GM23248 (cell line): ENCODE data around the gene AMBN.

Source experiments
- EZH2 ChIP-seq: fragments of 200-600 bp; sonication (generic); IDR thresholded peaks from 2 replicates; pipeline ENCODE4 v1.6.1; 2018; ENCODE audit warnings: antibody characterized with exemption, mild to moderate bottlenecking; ENCODE audit not compliant: insufficient read depth, poor library complexity, severe bottlenecking
- EZH2phosphoT487 ChIP-seq: fragments of 200-600 bp; sonication (generic); IDR thresholded peaks from 2 replicates; pipeline ENCODE4 v1.6.1; 2018; ENCODE audit warnings: antibody characterized with exemption, moderate library complexity, mild to moderate bottlenecking, low read depth; ENCODE audit not compliant: insufficient read depth

- TF ChIP-seq EZH2 (no peak), EZH2phosphoT487 (no peak)
Observed at GRCh38 chr4:70600977-70601376, 8.9 kb downstream of the AMBN start.
